ENCODE data around the gene PRDX5. TPM values are rescaled to one million over a fixed set of nuclear protein-coding genes. Genes with fewer than 3 reads are reported as not detected.
A peak's percentile ranks its signal among the peaks of the same experiment; 100 is the strongest.

The PRDX5 gene
- total and polyA plus RNA-seq, 8 donors: 9.3 to 725 (median 245) TPM

DNA sequence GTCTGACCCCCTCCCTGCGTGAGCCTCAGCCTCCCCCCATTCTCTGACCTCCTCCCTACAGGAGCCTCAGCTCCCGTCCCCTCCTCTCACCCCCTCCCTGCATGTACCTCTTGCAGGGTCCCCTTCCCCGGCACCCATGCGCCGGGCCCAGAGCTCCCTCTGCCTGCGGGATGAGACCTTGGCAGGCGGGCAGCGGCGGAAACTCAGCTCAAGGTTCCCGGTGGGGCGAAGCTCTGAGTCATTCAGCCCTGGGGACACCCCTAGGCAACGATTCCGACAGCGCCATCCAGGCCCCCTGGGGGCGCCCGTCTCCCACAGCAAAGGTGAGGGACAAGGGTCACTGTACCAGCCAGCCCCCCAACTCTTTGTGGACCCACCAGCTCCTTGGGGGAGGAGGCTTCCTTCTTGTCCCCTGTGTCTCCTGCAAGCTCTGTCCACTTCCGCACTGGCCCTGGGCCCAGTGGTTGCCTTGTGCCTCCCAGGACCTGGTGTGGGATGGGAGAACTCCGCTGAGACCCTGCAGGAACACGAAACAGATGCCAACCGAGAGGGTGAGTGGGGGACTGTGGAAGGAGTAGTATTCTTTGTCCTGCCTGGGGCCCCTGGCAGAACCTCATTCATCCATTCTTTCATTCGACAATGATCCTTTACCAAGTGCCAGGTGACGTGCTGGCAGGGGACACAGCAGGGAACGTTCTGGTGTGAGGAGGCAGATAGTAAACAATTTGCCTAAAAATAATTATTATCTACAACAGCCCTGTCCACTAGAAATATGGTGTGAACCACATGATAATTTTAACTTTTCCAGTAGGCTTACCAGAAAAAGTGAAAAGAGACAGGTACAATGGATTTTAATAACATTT is 37.4 kb downstream of the PRDX5 start:
- Histone ChIP-seq H3K4me3 (peak overlapping the region; percentile 22 to 36 (median 31)), H3K4me1 (peaks cover 33 to 58% (median 47%) of the 10 kb centered on the region in 4 donors), H3K36me3 (peaks cover 0 to 5% (median under 1%) of the 10 kb centered on the region in 4 donors), H3K27ac (peak overlapping the region; percentile 55 to 86 (median 68)), H3K9me3 (no peaks in the 10 kb centered on the region), H3K27me3 (no peaks in the 10 kb centered on the region)
- DNase-seq: peak; percentile 85 to 93
- WGBS, 5 donors: 9 to 24% (median 15%) methylated on average over 17 to 23 of the region's 23 CpGs
- intact Hi-C loops (cut with DNase I; ENCODE audit: low total_unique reads): no loop called here
- TF ChIP-seq POLR2A (IDR thresholded peaks at IDR 0.05) (no peak), EP300 (IDR thresholded peaks at IDR 0.05) (no peak), POLR2AphosphoS5 (IDR thresholded peaks at IDR 0.05) (peak in 2 of 3 donors; percentile 41 to 83)
- TF ChIP-seq, protein P1, sequence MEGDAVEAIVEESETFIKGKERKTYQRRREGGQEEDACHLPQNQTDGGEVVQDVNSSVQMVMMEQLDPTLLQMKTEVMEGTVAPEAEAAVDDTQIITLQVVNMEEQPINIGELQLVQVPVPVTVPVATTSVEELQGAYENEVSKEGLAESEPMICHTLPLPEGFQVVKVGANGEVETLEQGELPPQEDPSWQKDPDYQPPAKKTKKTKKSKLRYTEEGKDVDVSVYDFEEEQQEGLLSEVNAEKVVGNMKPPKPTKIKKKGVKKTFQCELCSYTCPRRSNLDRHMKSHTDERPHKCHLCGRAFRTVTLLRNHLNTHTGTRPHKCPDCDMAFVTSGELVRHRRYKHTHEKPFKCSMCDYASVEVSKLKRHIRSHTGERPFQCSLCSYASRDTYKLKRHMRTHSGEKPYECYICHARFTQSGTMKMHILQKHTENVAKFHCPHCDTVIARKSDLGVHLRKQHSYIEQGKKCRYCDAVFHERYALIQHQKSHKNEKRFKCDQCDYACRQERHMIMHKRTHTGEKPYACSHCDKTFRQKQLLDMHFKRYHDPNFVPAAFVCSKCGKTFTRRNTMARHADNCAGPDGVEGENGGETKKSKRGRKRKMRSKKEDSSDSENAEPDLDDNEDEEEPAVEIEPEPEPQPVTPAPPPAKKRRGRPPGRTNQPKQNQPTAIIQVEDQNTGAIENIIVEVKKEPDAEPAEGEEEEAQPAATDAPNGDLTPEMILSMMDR (IDR thresholded peaks at IDR 0.05): peak in 5 of 7 experiments; percentile 60 to 92 (median 72)

GRCh38 chr11:64356498-64357411 is 38.8 kb downstream of the PRDX5 start:
- TF ChIP-seq POLR2AphosphoS5 (IDR thresholded peaks at IDR 0.05): no peak
- no peak for TF ChIP-seq EP300 (IDR thresholded peaks at IDR 0.05)
- TF ChIP-seq, protein P1 (IDR thresholded peaks at IDR 0.05): no peak
- no peak for TF ChIP-seq POLR2A (IDR thresholded peaks at IDR 0.05)
- peak overlapping the region; percentile 44 to 94 (median 91) for H3K27ac ChIP-seq
- H3K4me1 ChIP-seq: peaks cover 40 to 70% (median 51%) of the 10 kb centered on the region in 4 donors
- H3K27me3 ChIP-seq: no peaks in the 10 kb centered on the region
- no peaks in the 10 kb centered on the region for H3K9me3 ChIP-seq
- peak; percentile 57 to 74 for DNase-seq
- intact Hi-C loops (cut with DNase I; ENCODE audit: low total_unique reads): no loop called here
- H3K4me3 ChIP-seq: no peak overlapping the region
- WGBS, 5 donors: 75 to 88% (median 84%) methylated on average over 18 to 25 of the region's 25 CpGs
- peaks cover 13 to 20% (median 14%) of the 10 kb centered on the region in 4 donors for H3K36me3 ChIP-seq

- Histone ChIP-seq H3K9me3 (no peaks in the 10 kb centered on the region), H3K4me3 (no peak overlapping the region), H3K4me1 (peaks cover 40 to 70% (median 51%) of the 10 kb centered on the region in 4 donors), H3K36me3 (peaks cover 20 to 24% (median 21%) of the 10 kb centered on the region in 4 donors), H3K27ac (peak overlapping the region; percentile 44 to 94 (median 91)), H3K27me3 (no peaks in the 10 kb centered on the region)
- 69 to 89% (median 84%) methylated on average over 3 to 6 of the region's 6 CpGs for WGBS, 5 donors
- TF ChIP-seq POLR2A (IDR thresholded peaks at IDR 0.05) (no peak), POLR2AphosphoS5 (IDR thresholded peaks at IDR 0.05) (no peak), EP300 (IDR thresholded peaks at IDR 0.05) (no peak)
- TF ChIP-seq, protein P1 (IDR thresholded peaks at IDR 0.05): no peak
- intact Hi-C loops (cut with DNase I; ENCODE audit: low total_unique reads): no loop called here
- no peak for DNase-seq
These were observed 39.5 kb downstream of the PRDX5 start for GRCh38 chr11:64357446-64357845.

All from stomach (tissue), 9 donors.